Transverse colon (tissue), 4 donors: ENCODE measurements around the gene PTPRN2.

ENCODE experiments used
- POLR2A ChIP-seq: fragments of 450-650 bp; IDR thresholded peaks from one replicate; pipeline ENCODE4 v1.6.1; 2016; ENCODE audit warnings: antibody characterized with exemption, mild to moderate bottlenecking, moderate library complexity
- POLR2AphosphoS5 ChIP-seq, 3 donors: sonication (generic); formaldehyde crosslinking; IDR thresholded peaks; one replicate each; pipeline ENCODE4 v1.6.1; 2016; ENCODE audit warnings: antibody characterized with exemption in 3 of 3
- TF ChIP-seq, protein P1 (sequence below), 5 experiments: fragments of 200-600 bp in 3 of 5; fragments of 450-650 bp in 2 of 5; sonication (generic) in 3 of 5; IDR thresholded peaks; 1 replicate in 2 of 5; 2 replicates in 3 of 5; pipeline ENCODE4 v1.5.1; 2016 to 2017; ENCODE audit warnings: antibody characterized with exemption in 5 of 5, inconsistent platforms in 3 of 5, mild to moderate bottlenecking in 2 of 5, moderate library complexity in 1 of 5

- TF ChIP-seq, protein P1, sequence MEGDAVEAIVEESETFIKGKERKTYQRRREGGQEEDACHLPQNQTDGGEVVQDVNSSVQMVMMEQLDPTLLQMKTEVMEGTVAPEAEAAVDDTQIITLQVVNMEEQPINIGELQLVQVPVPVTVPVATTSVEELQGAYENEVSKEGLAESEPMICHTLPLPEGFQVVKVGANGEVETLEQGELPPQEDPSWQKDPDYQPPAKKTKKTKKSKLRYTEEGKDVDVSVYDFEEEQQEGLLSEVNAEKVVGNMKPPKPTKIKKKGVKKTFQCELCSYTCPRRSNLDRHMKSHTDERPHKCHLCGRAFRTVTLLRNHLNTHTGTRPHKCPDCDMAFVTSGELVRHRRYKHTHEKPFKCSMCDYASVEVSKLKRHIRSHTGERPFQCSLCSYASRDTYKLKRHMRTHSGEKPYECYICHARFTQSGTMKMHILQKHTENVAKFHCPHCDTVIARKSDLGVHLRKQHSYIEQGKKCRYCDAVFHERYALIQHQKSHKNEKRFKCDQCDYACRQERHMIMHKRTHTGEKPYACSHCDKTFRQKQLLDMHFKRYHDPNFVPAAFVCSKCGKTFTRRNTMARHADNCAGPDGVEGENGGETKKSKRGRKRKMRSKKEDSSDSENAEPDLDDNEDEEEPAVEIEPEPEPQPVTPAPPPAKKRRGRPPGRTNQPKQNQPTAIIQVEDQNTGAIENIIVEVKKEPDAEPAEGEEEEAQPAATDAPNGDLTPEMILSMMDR (IDR thresholded peaks at IDR 0.05), result no peak
- TF ChIP-seq POLR2A (no peak), POLR2AphosphoS5 (IDR thresholded peaks at IDR 0.05) (no peak)
These were observed 200.1 kb downstream of the PTPRN2 start for GRCh38 chr7:158387546-158387891.
